ENCODE measurements around the gene MTX2. TPM values are rescaled to one million over a fixed set of nuclear protein-coding genes. Genes with fewer than 3 reads are reported as not detected.

The MTX2 gene
- total and polyA plus RNA-seq, 10 of the 15 experiments (the other 5 are each of a cell fraction or from before 2014, with no cell fraction given): 15.7 to 78.1 (median 55.0) TPM

DNA sequence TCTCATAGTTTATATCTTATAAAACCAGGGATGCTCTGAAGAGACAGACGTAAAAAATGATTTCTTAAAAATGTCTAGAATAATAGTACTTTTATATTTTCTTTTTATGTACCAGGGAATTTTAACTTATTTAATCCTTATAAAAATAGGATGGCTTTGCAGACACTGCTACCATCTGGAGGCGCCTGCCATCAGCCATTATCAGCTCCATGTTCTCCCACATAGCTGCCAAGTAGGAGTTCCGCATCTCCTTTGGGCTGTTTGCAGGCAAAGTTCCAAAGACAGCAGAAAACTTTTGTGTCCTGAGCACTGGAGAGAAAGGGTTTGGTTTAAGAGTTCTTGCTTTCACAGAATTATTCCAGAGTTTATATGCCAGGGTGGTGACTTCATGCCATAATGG lies 69.2 kb downstream of the MTX2 start:
- BruUV-seq (replicated peaks): no TSS peak
- no peaks in the 10 kb centered on the region for H3K4me1 ChIP-seq (ENCODE audit: control insufficient read depth, insufficient read depth, low read length)
- TF ChIP-seq, protein P1, sequence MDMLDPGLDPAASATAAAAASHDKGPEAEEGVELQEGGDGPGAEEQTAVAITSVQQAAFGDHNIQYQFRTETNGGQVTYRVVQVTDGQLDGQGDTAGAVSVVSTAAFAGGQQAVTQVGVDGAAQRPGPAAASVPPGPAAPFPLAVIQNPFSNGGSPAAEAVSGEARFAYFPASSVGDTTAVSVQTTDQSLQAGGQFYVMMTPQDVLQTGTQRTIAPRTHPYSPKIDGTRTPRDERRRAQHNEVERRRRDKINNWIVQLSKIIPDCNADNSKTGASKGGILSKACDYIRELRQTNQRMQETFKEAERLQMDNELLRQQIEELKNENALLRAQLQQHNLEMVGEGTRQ (IDR thresholded peaks at IDR 0.05; ENCODE audit: borderline replicate concordance, low read depth, low read length): no peak
- TF ChIP-seq MEF2B (IDR thresholded peaks at IDR 0.05; ENCODE audit: partially characterized antibody, poor library complexity, severe bottlenecking) (no peak), ZZZ3 (IDR thresholded peaks at IDR 0.05; ENCODE audit: control insufficient read depth, insufficient read length, low read depth) (no peak), GABPA (IDR thresholded peaks at IDR 0.05; ENCODE audit: low read depth) (no peak), EED (IDR thresholded peaks at IDR 0.05; ENCODE audit: low read depth) (no peak), RBBP5 (conservative IDR thresholded peaks at IDR 0.05) (no peak)
- H3K4me2 ChIP-seq (ENCODE audit: control insufficient read depth, insufficient read depth): no peak overlapping the region
- H3K36me3 ChIP-seq (ENCODE audit: control insufficient read depth in 2 of 2, insufficient read depth in 2 of 2, low read length in 1 of 2): peaks cover 0 to 3% of the 10 kb centered on the region in 2 experiments; a peak in 1 of 4 replicates
- no peak overlapping the region for H3K9ac ChIP-seq (ENCODE audit: control insufficient read depth, insufficient read depth, low read length)
- no peak overlapping the region for H2AFZ ChIP-seq (ENCODE audit: control insufficient read depth, low read depth, low read length)
- intact Hi-C loops (cut with micrococcal nuclease; ENCODE audit: unreplicated experiment) (no loop called here), in situ Hi-C loops (cut with MboI) (no loop called here)
- CTCF ChIA-PET: interaction anchor here (0.6 kb wide), 1 partner anchor 74 kb away, joined by 3 read pairs; no protein-coding TSS in a partner anchor
- POLR2A ChIA-PET: no interaction called here
- no peak overlapping the region for H3K4me3 ChIP-seq
- SMC1A ChIA-PET (ENCODE audit: uncharacterized antibody, unreplicated experiment): interaction anchor here (1.3 kb wide), 1 partner anchor 117 kb away, joined by 3 read pairs; no protein-coding TSS in a partner anchor
- ATAC-seq: no peak
- RAD21 ChIA-PET (ENCODE audit: unreplicated experiment): no interaction called here
- no peak for FAIRE-seq
- no peak for DNase-seq (ENCODE audit: low read depth, low spot score)
- 97% methylated on average over 3 of the region's 3 CpGs for WGBS (ENCODE audit: insufficient coverage, insufficient replicate concordance, low lambda C conversion rate, missing lambda C conversion rate)
- H3K27me3 ChIP-seq (replicated peaks in 1 of 2; ENCODE audit: control insufficient read depth in 2 of 2, insufficient read depth in 2 of 2, low read length in 1 of 2): no peaks in the 10 kb centered on the region
- no peaks in the 10 kb centered on the region for H3K9me3 ChIP-seq (replicated peaks; ENCODE audit: control insufficient read depth, insufficient read depth, low read length)
- H3K27ac ChIP-seq (ENCODE audit: control insufficient read depth, insufficient read depth): no peak overlapping the region
- H4K20me1 ChIP-seq (ENCODE audit: control insufficient read depth, insufficient read depth): no peaks in the 10 kb centered on the region
- no peaks in the 10 kb centered on the region for H3K79me2 ChIP-seq (ENCODE audit: control insufficient read depth, insufficient read depth, low read length)

DNA sequence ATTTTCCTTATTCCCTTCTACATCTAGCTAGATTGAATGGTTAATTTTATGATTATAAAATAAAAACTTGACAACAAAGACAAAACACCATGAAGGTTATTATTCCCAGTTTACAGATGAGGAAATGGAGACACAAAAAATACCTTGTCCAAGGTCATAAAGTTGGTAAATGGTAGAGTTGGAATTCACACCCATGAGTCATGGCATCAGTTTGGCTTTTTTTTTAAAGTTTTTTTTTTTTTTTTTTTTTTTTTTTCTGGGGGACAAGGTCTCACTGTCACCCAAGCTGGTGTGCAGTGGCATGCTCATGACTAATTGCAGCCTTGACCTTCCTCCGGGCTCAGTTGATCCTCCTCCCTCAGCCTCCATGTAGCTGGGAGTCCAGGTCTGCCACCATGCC lies 70.0 kb downstream of the MTX2 start:
- Histone ChIP-seq H3K4me3 (no peak overlapping the region), H3K36me3 (ENCODE audit: control insufficient read depth in 2 of 2, insufficient read depth in 2 of 2, low read length in 1 of 2) (peaks cover 0 to 3% of the 10 kb centered on the region in 2 experiments; a peak in 1 of 4 replicates), H3K27ac (ENCODE audit: control insufficient read depth, insufficient read depth) (no peak overlapping the region), H3K79me2 (ENCODE audit: control insufficient read depth, insufficient read depth, low read length) (no peaks in the 10 kb centered on the region), H3K4me1 (ENCODE audit: control insufficient read depth, insufficient read depth, low read length) (no peaks in the 10 kb centered on the region), H3K27me3 (replicated peaks in 1 of 2; ENCODE audit: control insufficient read depth in 2 of 2, insufficient read depth in 2 of 2, low read length in 1 of 2) (no peaks in the 10 kb centered on the region), H2AFZ (ENCODE audit: control insufficient read depth, low read depth, low read length) (no peak overlapping the region), H4K20me1 (ENCODE audit: control insufficient read depth, insufficient read depth) (no peaks in the 10 kb centered on the region), H3K4me2 (ENCODE audit: control insufficient read depth, insufficient read depth) (no peak overlapping the region), H3K9ac (ENCODE audit: control insufficient read depth, insufficient read depth, low read length) (no peak overlapping the region), H3K9me3 (replicated peaks; ENCODE audit: control insufficient read depth, insufficient read depth, low read length) (no peaks in the 10 kb centered on the region)
- DNase-seq (ENCODE audit: low read depth, low spot score) (no peak), ATAC-seq (no peak), FAIRE-seq (no peak)
- BruUV-seq (replicated peaks): no TSS peak
- 100% methylated on average over 1 of the region's 1 CpG for WGBS (ENCODE audit: insufficient coverage, insufficient replicate concordance, low lambda C conversion rate, missing lambda C conversion rate)
- intact Hi-C loops (cut with micrococcal nuclease; ENCODE audit: unreplicated experiment) (no loop called here), in situ Hi-C loops (cut with MboI) (no loop called here)
- SMC1A ChIA-PET (ENCODE audit: uncharacterized antibody, unreplicated experiment): interaction anchor here (1.3 kb wide), 1 partner anchor 116 kb away, joined by 3 read pairs; no protein-coding TSS in a partner anchor
- RAD21 ChIA-PET (ENCODE audit: unreplicated experiment): no interaction called here
- CTCF ChIA-PET: no interaction called here
- POLR2A ChIA-PET: interaction anchor here (0.6 kb wide), 1 partner anchor 9 kb away, joined by 4 read pairs; no protein-coding TSS in a partner anchor
- TF ChIP-seq SMARCA5 (IDR thresholded peaks at IDR 0.05) (no peak), RELA (IDR thresholded peaks at IDR 0.05; ENCODE audit: borderline replicate concordance, partially characterized antibody) (no peak), TAF1 (IDR thresholded peaks at IDR 0.05; ENCODE audit: borderline replicate concordance, low read depth, low read length) (no peak), SUZ12 (IDR thresholded peaks at IDR 0.05; ENCODE audit: unreplicated experiment) (no peak), NR2C1 (IDR thresholded peaks at IDR 0.05) (no peak)
- TF ChIP-seq, protein P2, sequence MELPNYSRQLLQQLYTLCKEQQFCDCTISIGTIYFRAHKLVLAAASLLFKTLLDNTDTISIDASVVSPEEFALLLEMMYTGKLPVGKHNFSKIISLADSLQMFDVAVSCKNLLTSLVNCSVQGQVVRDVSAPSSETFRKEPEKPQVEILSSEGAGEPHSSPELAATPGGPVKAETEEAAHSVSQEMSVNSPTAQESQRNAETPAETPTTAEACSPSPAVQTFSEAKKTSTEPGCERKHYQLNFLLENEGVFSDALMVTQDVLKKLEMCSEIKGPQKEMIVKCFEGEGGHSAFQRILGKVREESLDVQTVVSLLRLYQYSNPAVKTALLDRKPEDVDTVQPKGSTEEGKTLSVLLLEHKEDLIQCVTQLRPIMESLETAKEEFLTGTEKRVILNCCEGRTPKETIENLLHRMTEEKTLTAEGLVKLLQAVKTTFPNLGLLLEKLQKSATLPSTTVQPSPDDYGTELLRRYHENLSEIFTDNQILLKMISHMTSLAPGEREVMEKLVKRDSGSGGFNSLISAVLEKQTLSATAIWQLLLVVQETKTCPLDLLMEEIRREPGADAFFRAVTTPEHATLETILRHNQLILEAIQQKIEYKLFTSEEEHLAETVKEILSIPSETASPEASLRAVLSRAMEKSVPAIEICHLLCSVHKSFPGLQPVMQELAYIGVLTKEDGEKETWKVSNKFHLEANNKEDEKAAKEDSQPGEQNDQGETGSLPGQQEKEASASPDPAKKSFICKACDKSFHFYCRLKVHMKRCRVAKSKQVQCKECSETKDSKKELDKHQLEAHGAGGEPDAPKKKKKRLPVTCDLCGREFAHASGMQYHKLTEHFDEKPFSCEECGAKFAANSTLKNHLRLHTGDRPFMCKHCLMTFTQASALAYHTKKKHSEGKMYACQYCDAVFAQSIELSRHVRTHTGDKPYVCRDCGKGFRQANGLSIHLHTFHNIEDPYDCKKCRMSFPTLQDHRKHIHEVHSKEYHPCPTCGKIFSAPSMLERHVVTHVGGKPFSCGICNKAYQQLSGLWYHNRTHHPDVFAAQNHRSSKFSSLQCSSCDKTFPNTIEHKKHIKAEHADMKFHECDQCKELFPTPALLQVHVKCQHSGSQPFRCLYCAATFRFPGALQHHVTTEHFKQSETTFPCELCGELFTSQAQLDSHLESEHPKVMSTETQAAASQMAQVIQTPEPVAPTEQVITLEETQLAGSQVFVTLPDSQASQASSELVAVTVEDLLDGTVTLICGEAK (IDR thresholded peaks at IDR 0.05; ENCODE audit: borderline replicate concordance): no peak
